Liver (tissue), 9 donors: ENCODE data around the gene KRT6C. TPM values are rescaled to one million over a fixed set of nuclear protein-coding genes. Genes with fewer than 3 reads are reported as not detected.

Experiments
- DNase-seq: peaks from one replicate; pipeline ENCODE4 v3.0.0-alpha.2; 2017; ENCODE audit warnings: low spot score
- H3K27ac ChIP-seq, 2 donors: one replicate each; pipeline ENCODE4 v1.7.0; 2013; ENCODE audit warnings: inconsistent platforms in 2 of 2, low read length in 2 of 2, control low read depth in 1 of 2, low read depth in 1 of 2, mild to moderate bottlenecking in 1 of 2
- H3K27me3 ChIP-seq, 4 donors: one replicate each; pipeline versions ENCODE4 v1.6.1 to v1.7.0; 2013; ENCODE audit warnings: low read length in 3 of 4, inconsistent platforms in 1 of 4, mild to moderate bottlenecking in 1 of 4, moderate library complexity in 1 of 4; ENCODE audit not compliant: control insufficient read depth in 4 of 4, insufficient read depth in 4 of 4
- H3K36me3 ChIP-seq, 4 donors: one replicate each; pipeline versions ENCODE4 v1.6.1 to v1.7.0; 2013; ENCODE audit warnings: low read length in 3 of 4, mild to moderate bottlenecking in 3 of 4, low read depth in 1 of 4, moderate library complexity in 1 of 4; ENCODE audit not compliant: control insufficient read depth in 4 of 4, insufficient read depth in 3 of 4
- H3K4me1 ChIP-seq, 4 donors: one replicate each; pipeline versions ENCODE4 v1.6.1 to v1.7.0; 2013; ENCODE audit warnings: low read length in 3 of 4, mild to moderate bottlenecking in 3 of 4, moderate library complexity in 1 of 4; ENCODE audit not compliant: control insufficient read depth in 4 of 4, insufficient read depth in 4 of 4
- H3K4me3 ChIP-seq, 3 donors: one replicate each; pipeline versions ENCODE4 v1.6.1 to v1.7.0; 2013; ENCODE audit warnings: low read length in 3 of 3, control low read depth in 1 of 3, low read depth in 1 of 3, mild to moderate bottlenecking in 1 of 3
- H3K9ac ChIP-seq, 2 donors: one replicate each; pipeline ENCODE4 v1.7.0; 2013; ENCODE audit warnings: low read length in 2 of 2, mild to moderate bottlenecking in 2 of 2, moderate library complexity in 2 of 2, control low read depth in 1 of 2, low read depth in 1 of 2
- H3K9me3 ChIP-seq, 4 donors: one replicate each; pipeline versions ENCODE4 v1.6.1 to v1.7.0; 2013; ENCODE audit warnings: low read length in 3 of 4; ENCODE audit not compliant: control insufficient read depth in 4 of 4
- ATF3 ChIP-seq: IDR thresholded peaks from 2 replicates; pipeline ENCODE4 v1.6.1; 2016; ENCODE audit warnings: antibody characterized with exemption
- CTCF ChIP-seq: fragments of 150-350 bp; IDR thresholded peaks from 2 replicates; pipeline ENCODE4 v1.5.1; 2017; ENCODE audit warnings: improper control_type of control experiment, low read depth, low read length; ENCODE audit not compliant: missing input control
- EGR1 ChIP-seq, 2 donors: IDR thresholded peaks; 2 replicates each; pipeline ENCODE4 v1.6.1; 2016 to 2018; ENCODE audit warnings: antibody characterized with exemption in 2 of 2, low read depth in 2 of 2
- FOXA1 ChIP-seq: IDR thresholded peaks from 2 replicates; pipeline ENCODE4 v1.6.1; 2016; ENCODE audit warnings: antibody characterized with exemption
- FOXA2 ChIP-seq: IDR thresholded peaks from 2 replicates; pipeline ENCODE4 v1.6.1; 2016; ENCODE audit warnings: antibody characterized with exemption
- GABPA ChIP-seq, 2 donors: IDR thresholded peaks in 1 of 2; conservative IDR thresholded peaks in 1 of 2; 2 replicates each; pipeline ENCODE4 v1.6.1; 2016; ENCODE audit warnings: antibody characterized with exemption in 2 of 2, mild to moderate bottlenecking in 1 of 2, moderate library complexity in 1 of 2
- HNF4G ChIP-seq: IDR thresholded peaks from 2 replicates; pipeline ENCODE4 v1.6.1; 2016; ENCODE audit warnings: antibody characterized with exemption
- JUND ChIP-seq, 2 donors: IDR thresholded peaks; 2 replicates each; pipeline ENCODE4 v1.6.1; 2016; ENCODE audit warnings: antibody characterized with exemption in 2 of 2
- MAX ChIP-seq: IDR thresholded peaks from 2 replicates; pipeline ENCODE4 v1.6.1; 2016; ENCODE audit warnings: antibody characterized with exemption
- NR2F2 ChIP-seq: IDR thresholded peaks from 2 replicates; pipeline ENCODE4 v1.6.1; 2016; ENCODE audit warnings: antibody characterized with exemption
- RAD21 ChIP-seq, 2 donors: IDR thresholded peaks; 2 replicates each; pipeline ENCODE4 v1.6.1; 2016; ENCODE audit warnings: antibody characterized with exemption in 2 of 2, mild to moderate bottlenecking in 2 of 2
- REST ChIP-seq: IDR thresholded peaks from 2 replicates; pipeline ENCODE4 v1.6.1; 2016; ENCODE audit warnings: antibody characterized with exemption, mild to moderate bottlenecking
- RXRA ChIP-seq, 2 donors: IDR thresholded peaks; 2 replicates each; pipeline ENCODE4 v1.6.1; 2017 to 2018; ENCODE audit warnings: antibody characterized with exemption in 2 of 2, mild to moderate bottlenecking in 1 of 2
- SP1 ChIP-seq: IDR thresholded peaks from 2 replicates; pipeline ENCODE4 v1.6.1; 2018; ENCODE audit warnings: antibody characterized with exemption, mild to moderate bottlenecking
- TAF1 ChIP-seq: conservative IDR thresholded peaks from 2 replicates; pipeline ENCODE4 v1.6.1; 2016; ENCODE audit warnings: antibody characterized with exemption, mild to moderate bottlenecking
- ZBTB33 ChIP-seq: IDR thresholded peaks from 2 replicates; pipeline ENCODE4 v1.6.1; 2016; ENCODE audit warnings: antibody characterized with exemption
- WGBS: extraction: QIAGEN DNeasy Blood & Tissue Kit; methylation state at CpG from one replicate; pipeline ENCODE4 v1.1.7; 2013; 5-methylcytosine and 5-hydroxymethylcytosine counted together
- polyA plus RNA-seq, 2 donors: library from polyadenylated mRNA; stranded (reverse) in 1 of 2; unstranded in 1 of 2; fragments of 200-250 nt in 1 of 2; fragments of >200 nt in 1 of 2; fragmentation: Nextera tagmentation in 1 of 2; extraction: Ambion mirVana in 1 of 2; gene quantifications; one replicate each; pipeline versions ENCODE4 v1.2.1 to v1.2.3, GENCODE V29; 2013 to 2015
- total RNA-seq, 2 donors: library from RNA; depleted of rRNA; stranded (reverse); fragments of >200 nt; gene quantifications; one replicate each; pipeline ENCODE4 v1.2.3, GENCODE V29; 2014
- donor health status: healthy.
- donor health status: healthy.
- donor health status: healthy.
- donor health status: healthy.
- donor health status: healthy.

Gene KRT6C
- total and polyA plus RNA-seq, 4 donors, result 0.61 TPM; not detected in 3

GRCh38 chr12:52445876-52446275 lies 27.7 kb downstream of the KRT6C start:
- no peak overlapping the region for H3K9ac ChIP-seq
- H3K36me3 ChIP-seq, result no peaks in the 10 kb centered on the region
- no peak for TF ChIP-seq TAF1
- TF ChIP-seq NR2F2, result no peak
- TF ChIP-seq JUND (IDR thresholded peaks at IDR 0.05), result no peak
- TF ChIP-seq EGR1 (IDR thresholded peaks at IDR 0.05; ENCODE audit: low read depth in 2 of 2), result no peak
- TF ChIP-seq FOXA2, result no peak
- TF ChIP-seq FOXA1, result no peak
- TF ChIP-seq CTCF, result no peak
- no peak for TF ChIP-seq SP1
- no peak for TF ChIP-seq HNF4G
- TF ChIP-seq MAX, result no peak
- no peak for TF ChIP-seq REST
- no peak for TF ChIP-seq GABPA (IDR thresholded peaks at IDR 0.05 in 1 of 2, conservative IDR thresholded peaks at IDR 0.05 in 1 of 2)
- no peak for TF ChIP-seq ZBTB33
- no peak for TF ChIP-seq RXRA (IDR thresholded peaks at IDR 0.05)
- DNase-seq, result no peak
- no peak overlapping the region for H3K4me3 ChIP-seq
- no peaks in the 10 kb centered on the region for H3K9me3 ChIP-seq
- no peak overlapping the region for H3K27ac ChIP-seq
- no peaks in the 10 kb centered on the region for H3K4me1 ChIP-seq
- WGBS, result 73% methylated on average over 3 of the region's 3 CpGs
- H3K27me3 ChIP-seq, result peaks cover 0 to 4% (median 0%) of the 10 kb centered on the region in 4 donors

- DNase-seq, result no peak
- Histone ChIP-seq H3K4me1 (no peaks in the 10 kb centered on the region), H3K27me3 (peaks cover 0 to 8% (median 0%) of the 10 kb centered on the region in 4 donors), H3K4me3 (no peak overlapping the region), H3K9ac (no peak overlapping the region), H3K27ac (no peak overlapping the region), H3K9me3 (no peaks in the 10 kb centered on the region), H3K36me3 (no peaks in the 10 kb centered on the region)
- WGBS, result 74% methylated on average over 10 of the region's 10 CpGs
- TF ChIP-seq SP1 (no peak), CTCF (no peak), RXRA (IDR thresholded peaks at IDR 0.05) (no peak), REST (no peak), TAF1 (no peak), MAX (no peak), ATF3 (no peak), HNF4G (no peak), RAD21 (IDR thresholded peaks at IDR 0.05) (no peak)
Measured at GRCh38 chr12:52444647-52445595, 28.7 kb downstream of the KRT6C start.
